Suprapubic skin (tissue), 4 donors: ENCODE results near the gene LRRC7.

Experiments
- CTCF ChIP-seq, 2 donors: fragments of 200-600 bp in 1 of 2; fragments of 450-650 bp in 1 of 2; sonication (generic) in 1 of 2; IDR thresholded peaks; one replicate each; pipeline ENCODE4 v1.5.1; 2016 to 2019; ENCODE audit warnings: antibody characterized with exemption in 2 of 2, mild to moderate bottlenecking in 1 of 2, moderate library complexity in 1 of 2
- POLR2A ChIP-seq, 2 donors: fragments of 450-650 bp; IDR thresholded peaks; one replicate each; pipeline ENCODE4 v1.6.1; 2017; ENCODE audit warnings: antibody characterized with exemption in 2 of 2, mild to moderate bottlenecking in 2 of 2, moderate library complexity in 2 of 2
- POLR2AphosphoS5 ChIP-seq, 3 donors: sonication (generic); formaldehyde crosslinking; IDR thresholded peaks; one replicate each; pipeline ENCODE4 v1.6.1; 2017; ENCODE audit warnings: antibody characterized with exemption in 3 of 3

- TF ChIP-seq CTCF (IDR thresholded peaks at IDR 0.05) (no peak), POLR2A (IDR thresholded peaks at IDR 0.05) (no peak), POLR2AphosphoS5 (IDR thresholded peaks at IDR 0.05) (no peak)
Observed at GRCh38 chr1:69846267-69846666, 278.5 kb downstream of the LRRC7 start.
